Measurements from ENCODE around the gene PTK7.

GRCh38 chr6:43163899-43164298, 87.8 kb downstream of the PTK7 start:
- TF ChIP-seq CTCF (IDR thresholded peaks at IDR 0.05; ENCODE audit: insufficient read depth, low read length, poor library complexity, severe bottlenecking) (no peak), EZH2phosphoT487 (conservative IDR thresholded peaks at IDR 0.05; ENCODE audit: low read length) (no peak)

All from SU-DHL-6 (cell line).